Keratinocyte (primary cell): ENCODE measurements around the gene MMP24. TPM values are rescaled to one million over a fixed set of nuclear protein-coding genes. Genes with fewer than 3 reads are reported as not detected.

ENCODE experiments used
- DNase-seq: peaks from one replicate; pipeline ENCODE4 v3.0.0-alpha.2; 2011; ENCODE audit warnings: low read depth, missing footprints, low spot score
- FAIRE-seq: peaks from 2 replicates; lab custom pipeline; 2011; peaks lifted over from hg19 to GRCh38; lab: Jason Lieb, UNC
- H2AFZ ChIP-seq: 2 replicates; pipeline ENCODE4 v1.6.0; 2012; ENCODE audit warnings: low read length, control low read depth, inconsistent platforms; ENCODE audit not compliant: control insufficient read depth
- H3K27ac ChIP-seq: 2 replicates; pipeline ENCODE4 v1.5.1; 2011; ENCODE audit warnings: low read length; ENCODE audit not compliant: control insufficient read depth, insufficient read depth
- H3K27me3 ChIP-seq: 3 replicates; pipeline ENCODE4 v1.6.0; 2011; ENCODE audit warnings: low read length; ENCODE audit not compliant: control insufficient read depth, insufficient read depth; ENCODE audit errors: extremely low read depth
- H3K36me3 ChIP-seq, 2 experiments: 2 replicates in 1 of 2; 3 replicates in 1 of 2; pipeline ENCODE4 v1.5.1; 2011; ENCODE audit warnings: low read length in 2 of 2, mild to moderate bottlenecking in 1 of 2; ENCODE audit not compliant: control insufficient read depth in 2 of 2, insufficient read depth in 2 of 2; ENCODE audit errors: extremely low read depth in 1 of 2
- H3K4me1 ChIP-seq: 3 replicates; pipeline ENCODE4 v1.5.1; 2011; ENCODE audit warnings: low read length; ENCODE audit not compliant: control insufficient read depth, insufficient read depth; ENCODE audit errors: extremely low read depth
- H3K4me2 ChIP-seq: 3 replicates; pipeline ENCODE4 v1.6.0; 2011; ENCODE audit warnings: low read depth, low read length; ENCODE audit not compliant: control insufficient read depth, insufficient read depth; ENCODE audit errors: extremely low read depth
- H3K4me3 ChIP-seq, 3 experiments: fragments of 200-600 bp in 1 of 3; sonication (generic) in 1 of 3; 2 replicates in 2 of 3; 3 replicates in 1 of 3; pipeline ENCODE4 v1.5.1; 2011 to 2016; ENCODE audit warnings: low read length in 3 of 3, mild to moderate bottlenecking in 3 of 3, control low read depth in 2 of 3, inconsistent platforms in 1 of 3, low read depth in 1 of 3, mixed read lengths in 1 of 3, mixed run types in 1 of 3, moderate library complexity in 1 of 3; ENCODE audit not compliant: control insufficient read depth in 2 of 3, insufficient read depth in 2 of 3; ENCODE audit errors: extremely low read depth in 1 of 3
- H3K79me2 ChIP-seq: 2 replicates; pipeline ENCODE4 v1.6.0; 2012; ENCODE audit warnings: low read length; ENCODE audit not compliant: control insufficient read depth, insufficient read depth
- H3K9ac ChIP-seq: 3 replicates; pipeline ENCODE4 v1.6.0; 2011; ENCODE audit warnings: low read length; ENCODE audit not compliant: control insufficient read depth, insufficient read depth; ENCODE audit errors: extremely low read depth
- H3K9me1 ChIP-seq: 3 replicates; pipeline ENCODE4 v1.6.0; 2011; ENCODE audit warnings: low read length; ENCODE audit not compliant: control insufficient read depth, insufficient read depth; ENCODE audit errors: extremely low read depth
- H3K9me3 ChIP-seq: 2 replicates; pipeline ENCODE4 v1.5.1; 2012; ENCODE audit warnings: low read depth, low read length; ENCODE audit not compliant: control insufficient read depth
- H4K20me1 ChIP-seq: 3 replicates; pipeline ENCODE4 v1.6.0; 2011; ENCODE audit warnings: low read length; ENCODE audit not compliant: control insufficient read depth, insufficient read depth; ENCODE audit errors: extremely low read depth
- EZH2 ChIP-seq: IDR thresholded peaks from one replicate; pipeline ENCODE4 v1.6.1; 2012; ENCODE audit warnings: inconsistent platforms, mild to moderate bottlenecking, low read length, moderate library complexity
- dilution Hi-C: fragments of 300-500 bp; cut with MboI; formaldehyde crosslinking; loops from one replicate; pipeline ENCODE4 v1.7.0; 2020; ENCODE audit warnings: low sequenced_read_pairs; ENCODE audit not compliant: extremely low pct_ligation_motif_present
- polyA plus RNA-seq, 5 experiments: library from polyadenylated mRNA; depleted of rRNA in 3 of 5; stranded (reverse) in 3 of 5; stranded (forward) in 1 of 5; unstranded in 1 of 5; fragments of >200 nt; gene quantifications; 1 replicate in 1 of 5; 2 replicates in 3 of 5; 3 replicates in 1 of 5; pipeline versions ENCODE4 v1.2.1 to v1.2.3, GENCODE V29; 2011 to 2012; ENCODE audit warnings: missing spikeins in 2 of 5, low read depth in 1 of 5, low replicate concordance in 1 of 5
- small RNA-seq, 3 experiments: library from RNA; depleted of rRNA; stranded (forward); fragments of <200 nt; gene quantifications; one replicate each; pipeline ENCODE3, GENCODE V24; 2012; ENCODE audit warnings: low read depth in 3 of 3, low replicate concordance in 1 of 3; ENCODE audit not compliant: insufficient read length in 3 of 3
- TF ChIP-seq, protein P1 (sequence below), 3 experiments: IDR thresholded peaks in 1 of 3; conservative IDR thresholded peaks in 1 of 3; optimal IDR thresholded peaks in 1 of 3; 2 replicates in 2 of 3; 3 replicates in 1 of 3; pipeline versions ENCODE3 to v1.5.1; 2011; ENCODE audit warnings: low read length in 3 of 3, mild to moderate bottlenecking in 3 of 3, moderate library complexity in 2 of 3, control low read depth in 1 of 3, inconsistent platforms in 1 of 3; ENCODE audit not compliant: insufficient read depth in 2 of 3; ENCODE audit errors: extremely low read depth in 1 of 3

MMP24 gene
- polyA plus RNA-seq, 1 donor (not counting 4 experiments of a cell fraction or from before 2014, with no cell fraction given) = not detected

DNA sequence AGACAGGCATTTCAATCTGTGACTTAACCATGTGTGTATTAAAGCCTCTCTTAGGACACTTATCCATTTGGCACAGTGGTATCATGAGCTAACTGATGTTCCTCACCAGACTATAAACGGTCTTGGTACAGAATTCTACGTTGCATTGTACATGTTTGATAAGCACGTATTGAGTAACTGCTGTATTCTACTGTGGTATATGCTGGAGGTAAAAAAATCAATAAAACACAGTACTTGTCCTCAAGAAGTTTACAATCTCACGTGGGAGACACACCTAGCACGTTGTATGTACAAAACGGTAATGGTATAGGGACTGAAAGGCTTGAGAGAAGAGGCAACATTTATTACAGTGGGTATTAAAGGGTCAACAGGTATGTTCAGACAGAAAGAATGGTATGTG, 98.9 kb downstream of the MMP24 start:
- dilution Hi-C loops = no loop called here
- peaks cover 0 to 7% of the 10 kb centered on the region in 2 experiments for H3K36me3 ChIP-seq
- no peaks in the 10 kb centered on the region for H3K9me3 ChIP-seq
- DNase-seq (no peak), FAIRE-seq (no peak)
- H2AFZ ChIP-seq = no peak overlapping the region
- no peaks in the 10 kb centered on the region for H3K9me1 ChIP-seq
- H3K9ac ChIP-seq = no peak overlapping the region
- no peaks in the 10 kb centered on the region for H3K79me2 ChIP-seq
- H3K4me3 ChIP-seq = no peak overlapping the region
- peaks cover 20% of the 10 kb centered on the region for H3K4me1 ChIP-seq
- TF ChIP-seq, protein P1, sequence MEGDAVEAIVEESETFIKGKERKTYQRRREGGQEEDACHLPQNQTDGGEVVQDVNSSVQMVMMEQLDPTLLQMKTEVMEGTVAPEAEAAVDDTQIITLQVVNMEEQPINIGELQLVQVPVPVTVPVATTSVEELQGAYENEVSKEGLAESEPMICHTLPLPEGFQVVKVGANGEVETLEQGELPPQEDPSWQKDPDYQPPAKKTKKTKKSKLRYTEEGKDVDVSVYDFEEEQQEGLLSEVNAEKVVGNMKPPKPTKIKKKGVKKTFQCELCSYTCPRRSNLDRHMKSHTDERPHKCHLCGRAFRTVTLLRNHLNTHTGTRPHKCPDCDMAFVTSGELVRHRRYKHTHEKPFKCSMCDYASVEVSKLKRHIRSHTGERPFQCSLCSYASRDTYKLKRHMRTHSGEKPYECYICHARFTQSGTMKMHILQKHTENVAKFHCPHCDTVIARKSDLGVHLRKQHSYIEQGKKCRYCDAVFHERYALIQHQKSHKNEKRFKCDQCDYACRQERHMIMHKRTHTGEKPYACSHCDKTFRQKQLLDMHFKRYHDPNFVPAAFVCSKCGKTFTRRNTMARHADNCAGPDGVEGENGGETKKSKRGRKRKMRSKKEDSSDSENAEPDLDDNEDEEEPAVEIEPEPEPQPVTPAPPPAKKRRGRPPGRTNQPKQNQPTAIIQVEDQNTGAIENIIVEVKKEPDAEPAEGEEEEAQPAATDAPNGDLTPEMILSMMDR (optimal IDR thresholded peaks at IDR 0.05 in 1 of 3, IDR thresholded peaks at IDR 0.05 in 1 of 3, conservative IDR thresholded peaks at IDR 0.05 in 1 of 3; ENCODE audit: extremely low read depth in 1 of 3, insufficient read depth in 2 of 3, low read length in 3 of 3) = no peak
- no peak for TF ChIP-seq EZH2
- no peaks in the 10 kb centered on the region for H3K27me3 ChIP-seq
- no peak overlapping the region for H3K27ac ChIP-seq
- no peaks in the 10 kb centered on the region for H4K20me1 ChIP-seq
- H3K4me2 ChIP-seq = no peak overlapping the region

DNA sequence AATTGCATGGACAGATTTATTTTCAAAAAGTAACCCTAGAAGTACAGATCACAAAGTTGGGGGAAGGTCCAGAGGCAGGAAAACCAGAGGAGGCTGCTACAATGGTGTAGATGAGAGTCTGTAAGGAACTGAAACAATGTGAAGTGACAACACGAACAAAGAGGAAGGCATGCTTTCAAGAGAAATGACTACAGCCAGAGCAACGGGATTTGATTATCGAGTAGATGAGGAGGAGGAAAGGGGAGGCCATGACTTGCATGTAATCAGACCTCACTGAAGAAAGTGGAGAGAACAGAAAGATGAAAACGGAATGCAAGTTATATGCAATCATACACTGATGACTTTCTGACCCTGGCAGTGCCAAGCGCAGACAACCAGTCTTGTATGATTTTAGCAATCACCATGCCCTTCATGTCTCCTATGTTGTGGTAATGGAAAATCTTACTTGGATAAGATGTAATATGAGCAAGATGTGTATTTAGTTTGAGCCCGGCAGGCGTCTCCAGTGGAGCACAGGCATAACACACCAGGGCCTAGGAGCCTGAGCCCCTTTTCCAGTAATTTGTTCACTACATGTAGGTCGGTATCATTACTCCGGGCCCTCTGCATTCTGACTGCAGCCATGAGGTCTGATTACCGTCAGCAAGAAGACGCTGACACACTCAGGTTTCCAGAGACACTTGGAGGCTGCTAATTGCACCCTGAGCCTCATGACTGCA, 99.7 kb downstream of the MMP24 start:
- H3K9me1 ChIP-seq = no peaks in the 10 kb centered on the region
- no peaks in the 10 kb centered on the region for H3K79me2 ChIP-seq
- no peak overlapping the region for H3K9ac ChIP-seq
- no peaks in the 10 kb centered on the region for H4K20me1 ChIP-seq
- H3K4me3 ChIP-seq = no peak overlapping the region
- H3K4me2 ChIP-seq = no peak overlapping the region
- H2AFZ ChIP-seq = no peak overlapping the region
- TF ChIP-seq, protein P1 (optimal IDR thresholded peaks at IDR 0.05 in 1 of 3, IDR thresholded peaks at IDR 0.05 in 1 of 3, conservative IDR thresholded peaks at IDR 0.05 in 1 of 3; ENCODE audit: extremely low read depth in 1 of 3, insufficient read depth in 2 of 3, low read length in 3 of 3) = no peak
- no peak for TF ChIP-seq EZH2
- no peak overlapping the region for H3K27ac ChIP-seq
- H3K9me3 ChIP-seq = no peaks in the 10 kb centered on the region
- H3K4me1 ChIP-seq = peaks cover 17% of the 10 kb centered on the region
- DNase-seq (no peak), FAIRE-seq (no peak)
- dilution Hi-C loops = no loop called here
- H3K36me3 ChIP-seq = peaks cover 0 to 7% of the 10 kb centered on the region in 2 experiments
- no peaks in the 10 kb centered on the region for H3K27me3 ChIP-seq

Small RNA genes within 50 kb of the gene (small RNA-seq; reads per million reads assigned to genes)
- 0 reads per million in 3 experiments for gene MT1P3
- gene RNA5SP483 = 0 reads per million in 3 experiments

Other genes starting within 250 kb of the MMP24 start
- gene TRPC4AP, start 133.9 kb upstream of the MMP24 start, polyA plus RNA-seq = 53.9 to 69.1 TPM (median 64.8 TPM) in 3 replicates
- gene EDEM2, start 79.4 kb upstream of the MMP24 start, polyA plus RNA-seq = 11.0 to 22.6 TPM (median 15.4 TPM) in 3 replicates
- 61.6 to 92.4 TPM (median 74.1 TPM) in 3 replicates for gene PROCR, start 54.6 kb upstream of the MMP24 start, polyA plus RNA-seq
- 19.5 to 31.9 TPM (median 24.7 TPM) in 3 replicates for gene MMP24OS, start 51.4 kb downstream of the MMP24 start, polyA plus RNA-seq
- 206 to 285 TPM (median 283 TPM) in 3 replicates for gene EIF6, start 58.1 kb downstream of the MMP24 start, polyA plus RNA-seq
- gene FAM83C, start 65.7 kb downstream of the MMP24 start, polyA plus RNA-seq = 12.4 to 23.0 TPM (median 12.6 TPM) in 3 replicates
- gene UQCC1, start 185.3 kb downstream of the MMP24 start, polyA plus RNA-seq = 24.4 to 38.8 TPM (median 38.5 TPM) in 3 replicates
- 0.06 to 0.12 TPM (median 0.07 TPM) in 3 replicates for gene GDF5, start 211.5 kb downstream of the MMP24 start, polyA plus RNA-seq
- 4.1 to 8.1 TPM (median 5.8 TPM) in 3 replicates for gene CEP250, start 228.9 kb downstream of the MMP24 start, polyA plus RNA-seq